HG03175 (cell line): Measurements from ENCODE around the gene ASB1.

ENCODE experiments used
- ATAC-seq: cut with Tn5 transposase; IDR thresholded peaks from one replicate; pipeline ENCODE4 v1.9.1; 2021; ENCODE audit warnings: mild to moderate bottlenecking, moderate library complexity; ENCODE audit not compliant: unreplicated experiment

ASB1 gene

DNA sequence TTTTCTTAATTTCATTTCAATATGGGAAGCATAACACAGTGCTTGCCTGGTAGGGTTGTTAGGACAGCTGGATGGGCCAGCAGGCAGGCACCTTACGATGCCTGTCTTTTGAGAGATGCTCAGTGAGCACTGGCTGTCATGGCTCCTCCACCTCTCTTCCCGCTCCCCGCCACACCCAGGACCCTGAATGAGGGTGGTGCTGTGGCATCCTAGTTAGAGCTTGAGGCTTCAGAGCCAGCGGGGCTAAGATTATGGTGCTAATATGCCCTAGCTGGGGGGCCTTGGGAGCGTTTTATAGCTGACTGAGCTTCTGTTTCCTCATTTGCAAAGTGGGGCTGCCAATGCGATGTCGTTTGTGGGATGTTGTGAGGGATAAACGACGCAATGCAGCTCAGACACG, 37.7 kb downstream of the ASB1 start:
- ATAC-seq, result no peak

GRCh38 chr2:238465487-238466242, 38.9 kb downstream of the ASB1 start:
- no peak for ATAC-seq

GRCh38 chr2:238466243-238466756, 39.6 kb downstream of the ASB1 start:
- no peak for ATAC-seq

DNA sequence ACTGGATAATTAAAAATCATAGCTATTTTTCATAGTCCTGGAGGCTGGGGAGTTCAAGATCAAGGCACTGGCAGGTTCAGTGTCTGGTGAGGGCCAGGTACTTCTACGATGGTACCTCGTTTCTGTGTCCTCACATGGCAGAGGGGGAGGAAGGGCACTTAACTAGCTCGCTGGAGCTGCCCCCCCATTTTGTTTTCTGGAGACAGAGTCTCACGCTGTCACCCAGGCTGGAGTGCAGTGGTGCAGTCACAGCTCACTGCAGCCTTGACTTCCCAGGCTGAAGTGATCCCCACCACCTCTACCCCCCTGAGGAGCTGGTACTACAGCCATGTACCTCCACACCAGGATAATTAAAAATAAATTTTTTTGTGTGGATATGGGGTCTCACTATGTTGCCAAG, 40.3 kb downstream of the ASB1 start:
- ATAC-seq, result no peak

- no peak for ATAC-seq
These were observed 41.1 kb downstream of the ASB1 start for GRCh38 chr2:238467792-238468191.

GRCh38 chr2:238469155-238469554, 42.4 kb downstream of the ASB1 start:
- no peak for ATAC-seq

DNA sequence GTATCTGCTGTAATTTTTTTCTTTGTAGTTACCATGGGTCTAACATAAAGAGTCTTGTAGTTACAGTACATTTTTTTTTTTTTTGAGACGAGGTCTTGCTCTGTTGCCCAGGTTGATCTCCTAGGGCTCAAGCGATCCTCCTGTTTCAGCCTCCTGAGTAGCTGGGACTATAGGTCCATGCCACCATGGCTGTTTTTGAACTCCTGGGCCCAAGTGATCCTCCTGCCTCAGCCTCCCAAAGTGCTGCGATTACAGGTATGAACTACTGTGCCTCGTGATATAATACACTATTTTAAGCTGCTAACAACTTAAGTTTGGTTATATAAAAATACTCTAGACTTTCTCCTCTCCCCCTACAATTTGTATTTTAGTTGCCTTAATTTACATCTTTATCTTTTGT, 46.3 kb downstream of the ASB1 start:
- no peak for ATAC-seq

- no peak for ATAC-seq
These were observed 46.8 kb downstream of the ASB1 start for GRCh38 chr2:238473523-238473922.

DNA sequence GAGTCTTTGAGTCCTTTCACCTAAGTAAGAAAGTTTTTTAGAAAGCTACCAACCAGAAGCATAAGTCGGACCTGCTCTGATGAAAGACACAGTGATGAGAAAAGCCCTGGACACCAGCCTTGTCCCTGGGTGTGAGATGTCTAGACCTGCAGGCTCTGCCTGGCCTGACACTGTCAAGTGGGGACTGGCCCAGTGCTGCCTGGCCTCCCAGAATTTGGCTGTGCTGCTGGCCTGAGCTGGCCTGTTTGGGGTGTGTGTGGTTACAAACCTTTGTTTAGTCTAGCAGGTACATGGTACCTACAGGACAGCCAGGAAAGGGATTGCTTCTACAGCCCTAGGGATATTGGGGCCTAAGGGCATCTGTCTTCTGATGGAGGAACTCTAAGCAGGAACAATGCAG, 48.3 kb downstream of the ASB1 start:
- ATAC-seq, result no peak

GRCh38 chr2:238475566-238475965, 48.8 kb downstream of the ASB1 start:
- no peak for ATAC-seq

DNA sequence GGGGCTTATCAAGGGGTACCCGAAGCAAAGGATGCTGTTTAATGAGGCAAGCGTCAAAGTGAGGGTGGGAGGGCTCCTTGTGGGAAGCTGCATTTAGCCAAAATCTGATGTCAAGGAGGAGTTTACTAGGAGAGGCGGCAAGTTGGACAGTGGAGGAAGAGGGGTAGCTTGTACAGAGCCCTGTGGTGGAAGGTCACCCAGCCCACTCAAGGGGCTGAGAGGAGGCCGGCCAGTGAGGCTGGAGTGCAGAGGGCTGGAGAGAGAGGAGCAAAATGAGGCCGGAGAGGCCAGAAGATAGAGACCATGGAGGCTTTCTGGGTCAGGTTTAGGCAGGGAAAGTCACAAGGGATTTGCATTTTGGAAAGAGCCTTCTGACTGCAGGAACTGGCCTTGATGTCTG, 49.5 kb downstream of the ASB1 start:
- no peak for ATAC-seq

GRCh38 chr2:238478216-238478615, 51.5 kb downstream of the ASB1 start:
- ATAC-seq, result no peak

DNA sequence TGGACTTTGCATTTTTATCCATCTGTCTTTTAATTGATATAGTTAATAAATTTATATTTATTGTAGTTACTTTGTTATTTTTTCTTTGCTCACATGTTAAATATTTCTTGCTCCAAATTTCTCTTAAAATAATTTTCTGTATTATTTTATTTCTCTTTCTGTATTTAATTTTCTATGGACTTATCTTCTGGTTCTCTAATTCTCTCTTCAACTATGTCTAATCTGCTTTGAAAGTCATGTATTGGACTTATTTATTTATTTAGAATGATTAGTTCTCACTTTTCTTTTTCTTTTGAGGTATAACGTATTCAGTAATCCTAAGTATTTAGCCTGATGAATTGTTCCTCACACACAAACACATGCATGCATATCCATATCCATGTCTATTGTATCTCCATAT, 53.1 kb downstream of the ASB1 start:
- no peak for ATAC-seq

DNA sequence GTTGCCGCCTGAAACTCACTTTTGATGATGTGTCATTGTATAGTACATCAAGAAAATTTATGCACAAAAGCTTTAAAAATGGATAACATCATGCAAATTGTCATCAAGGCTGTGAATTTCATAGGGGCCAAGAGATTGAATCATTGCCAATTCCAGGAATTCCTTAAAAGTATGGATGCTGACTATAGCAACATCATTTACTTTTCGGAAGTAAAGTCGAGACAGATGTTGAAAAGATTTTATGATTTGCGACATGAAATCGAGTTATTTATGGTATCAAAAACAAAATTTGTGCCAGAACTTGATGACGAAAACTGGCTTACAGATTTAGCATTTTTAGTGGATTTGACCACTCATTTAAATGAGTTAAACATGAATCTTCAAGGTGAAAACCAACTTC, 56.3 kb downstream of the ASB1 start:
- ATAC-seq, result no peak

- no peak for ATAC-seq
These were observed 56.9 kb downstream of the ASB1 start for GRCh38 chr2:238483656-238484055.

DNA sequence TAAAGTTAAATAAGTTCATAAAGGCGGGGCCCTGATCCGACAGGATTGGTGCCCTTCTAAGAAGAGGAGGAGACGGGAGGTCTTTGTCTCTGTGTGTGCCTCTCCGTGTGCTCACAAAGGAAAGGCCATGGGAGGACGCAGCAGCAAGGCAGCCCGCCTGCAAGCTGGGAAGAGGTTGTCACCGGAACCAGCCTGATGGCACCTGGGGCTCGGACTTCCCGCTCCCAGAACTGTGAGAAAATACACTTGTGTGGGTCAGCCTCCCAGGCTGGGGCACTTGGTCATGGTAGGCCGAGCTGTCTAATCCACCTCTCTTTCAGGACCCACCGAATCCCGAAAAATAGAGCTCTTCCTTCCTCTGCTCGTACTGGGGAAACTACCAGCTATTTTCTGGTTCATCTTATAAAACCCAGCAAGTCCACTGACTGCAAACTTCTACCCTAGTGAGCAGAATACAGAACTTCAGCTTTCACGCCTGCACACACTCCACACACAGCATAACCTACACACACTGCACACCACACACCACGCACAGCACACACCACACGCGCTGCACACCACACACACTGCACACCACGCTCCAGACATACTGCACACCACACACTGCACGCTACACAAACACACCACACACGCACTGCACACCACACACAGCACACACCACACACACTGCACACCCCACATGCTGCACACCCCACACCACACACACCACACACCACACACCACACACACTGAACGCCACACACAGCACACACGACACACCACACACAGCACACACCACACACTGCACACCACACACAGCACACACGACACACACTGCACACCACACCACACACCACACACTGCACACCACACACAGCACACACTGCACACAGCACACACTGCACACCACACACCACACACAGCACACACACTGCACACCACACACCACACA, 58.1 kb downstream of the ASB1 start:
- ATAC-seq, result no peak

GRCh38 chr2:238486123-238486848, 59.6 kb downstream of the ASB1 start:
- ATAC-seq, result no peak

GRCh38 chr2:238487134-238487533, 60.4 kb downstream of the ASB1 start:
- ATAC-seq, result no peak

DNA sequence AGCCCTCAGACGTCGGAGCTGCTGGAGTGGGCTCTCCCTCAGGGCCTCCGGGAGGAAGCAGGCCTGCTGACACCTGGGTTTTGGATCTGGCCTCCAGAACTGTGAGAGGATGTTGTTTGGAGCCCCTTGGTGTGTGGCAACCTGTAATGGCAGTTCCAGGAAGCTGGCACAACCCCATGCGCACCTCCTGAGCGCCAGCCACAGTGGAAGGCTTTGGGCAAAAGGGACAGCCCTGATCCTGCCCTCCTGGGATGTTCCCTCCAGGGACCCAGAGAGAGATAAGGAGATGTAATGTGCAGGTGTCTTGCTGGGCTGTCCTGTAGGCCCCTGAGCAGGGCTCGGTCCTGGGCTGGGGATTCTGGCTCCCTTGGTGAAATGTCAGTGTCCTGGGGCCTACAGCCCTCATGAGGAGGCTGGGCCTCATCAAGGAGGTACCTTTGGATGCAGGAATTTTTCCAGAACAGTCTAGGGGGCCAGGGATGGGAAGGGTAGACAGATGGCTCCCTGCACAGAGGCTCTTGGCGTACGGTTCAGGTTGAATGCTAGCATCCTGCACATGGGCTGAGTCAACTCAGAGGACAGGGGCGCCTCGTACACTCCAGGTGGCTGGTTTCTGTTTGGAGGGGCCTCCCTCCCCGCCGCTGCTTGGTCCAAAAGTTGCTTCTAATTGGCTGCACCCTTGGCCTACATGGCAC, 61.1 kb downstream of the ASB1 start:
- ATAC-seq, result no peak

- ATAC-seq, result no peak
These were observed 61.7 kb downstream of the ASB1 start for GRCh38 chr2:238488347-238488826.
